Activated T-cell treated with anti-CD3 and anti-CD28 coated beads, Interleukin-2, amount 50 U/mL, for 4 hours (primary cell): ENCODE data around the gene DOC2B. TPM values are rescaled to one million over a fixed set of nuclear protein-coding genes. Genes with fewer than 3 reads are reported as not detected.

Source experiments
- total RNA-seq, 3 donors: library from RNA; stranded (reverse); gene quantifications; one replicate each; pipeline ENCODE4 v1.2.1, GENCODE V29; 2021

DOC2B gene
- total RNA-seq, 3 donors from 2014 or later = 0.13 to 0.30 TPM; not detected in 1

Other genes with a start within 250 kb of the DOC2B start
- gene SCGB1C2, start 44.1 kb downstream of the DOC2B start, total RNA-seq = not detected
- 1 to 10 TPM; 1.3 to 2.2 (median 1.9) TPM for gene RPH3AL, start 171.2 kb upstream of the DOC2B start, total RNA-seq